ENCODE data around the gene PINLYP. TPM values are rescaled to one million over a fixed set of nuclear protein-coding genes. Genes with fewer than 3 reads are reported as not detected.

PINLYP gene
- total RNA-seq, 4 donors from 2014 or later = 7.5 to 45.7 (median 21.6) TPM

- H3K27ac ChIP-seq = peak overlapping the region in 2 of 4 donors; percentile 60 to 69
- no peak for TF ChIP-seq EP300 (IDR thresholded peaks at IDR 0.05)
- TF ChIP-seq CTCF (IDR thresholded peaks at IDR 0.05) = no peak
- TF ChIP-seq POLR2A (IDR thresholded peaks at IDR 0.05) = no peak
- WGBS, 2 donors = 78 to 84% methylated on average over 35 of the region's 35 CpGs
These were observed 48.5 kb downstream of the PINLYP start for GRCh38 chr19:43623889-43624670.

GRCh38 chr19:43624933-43625332, 49.3 kb downstream of the PINLYP start:
- WGBS, 2 donors = 32 to 35% methylated on average over 20 to 24 of the region's 30 CpGs
- H3K36me3 ChIP-seq = peaks cover 0 to 25% (median 2%) of the 10 kb centered on the region in 3 donors
- H3K27me3 ChIP-seq = peaks cover 0 to 3% of the 10 kb centered on the region in 2 donors
- H3K9me3 ChIP-seq = no peaks in the 10 kb centered on the region
- H3K4me1 ChIP-seq = peaks cover 0 to 33% (median 7%) of the 10 kb centered on the region in 4 donors
- peak overlapping the region in 2 of 4 donors; percentile 60 to 69 for H3K27ac ChIP-seq
- no peak overlapping the region for H3K4me3 ChIP-seq
- no peak for TF ChIP-seq EP300 (IDR thresholded peaks at IDR 0.05)
- no peak for TF ChIP-seq CTCF (IDR thresholded peaks at IDR 0.05)
- TF ChIP-seq POLR2A (IDR thresholded peaks at IDR 0.05) = no peak
- peak in 1 of 2 donors; percentile 28 for DNase-seq (ENCODE audit: low spot score in 2 of 2)

More at GRCh38 chr19:43623889-43624670, 48.5 kb downstream of the PINLYP start:
- no peaks in the 10 kb centered on the region for H3K9me3 ChIP-seq
- H3K27me3 ChIP-seq = peaks cover 0 to 3% of the 10 kb centered on the region in 2 donors
- no peak for DNase-seq (ENCODE audit: low spot score in 2 of 2)
- peaks cover 0 to 25% (median 2%) of the 10 kb centered on the region in 3 donors for H3K36me3 ChIP-seq
- H3K4me3 ChIP-seq = no peak overlapping the region
- peaks cover 0 to 34% (median 7%) of the 10 kb centered on the region in 4 donors for H3K4me1 ChIP-seq

GRCh38 chr19:43625918-43626579, 50.4 kb downstream of the PINLYP start:
- no peak overlapping the region for H3K4me3 ChIP-seq
- TF ChIP-seq CTCF (IDR thresholded peaks at IDR 0.05) (peak in 1 of 5 experiments; percentile 34), EP300 (IDR thresholded peaks at IDR 0.05) (no peak), POLR2A (IDR thresholded peaks at IDR 0.05) (no peak)

GRCh38 chr19:43626838-43627237, 51.2 kb downstream of the PINLYP start:
- TF ChIP-seq CTCF (IDR thresholded peaks at IDR 0.05) (no peak), POLR2A (IDR thresholded peaks at IDR 0.05) (no peak), EP300 (IDR thresholded peaks at IDR 0.05) (no peak)
- Histone ChIP-seq H3K36me3 (peaks cover 0 to 25% (median 2%) of the 10 kb centered on the region in 3 donors), H3K9me3 (no peaks in the 10 kb centered on the region), H3K27me3 (peaks cover 0 to 3% of the 10 kb centered on the region in 2 donors), H3K27ac (peak overlapping the region in 1 of 4 donors; percentile 60), H3K4me1 (peaks cover 0 to 24% (median 0%) of the 10 kb centered on the region in 4 donors), H3K4me3 (no peak overlapping the region)
- WGBS, 2 donors = 57 to 64% methylated on average over 17 of the region's 17 CpGs
- DNase-seq (ENCODE audit: low spot score in 2 of 2) = no peak

More at GRCh38 chr19:43625918-43626579, 50.4 kb downstream of the PINLYP start:
- no peak for DNase-seq (ENCODE audit: low spot score in 2 of 2)
- H3K27ac ChIP-seq = peak overlapping the region in 2 of 4 donors; percentile 60 to 69
- H3K27me3 ChIP-seq = peaks cover 0 to 3% of the 10 kb centered on the region in 2 donors
- 72 to 73% methylated on average over 30 to 32 of the region's 32 CpGs for WGBS, 2 donors
- peaks cover 0 to 24% (median 0%) of the 10 kb centered on the region in 4 donors for H3K4me1 ChIP-seq
- no peaks in the 10 kb centered on the region for H3K9me3 ChIP-seq
- peaks cover 0 to 25% (median 2%) of the 10 kb centered on the region in 3 donors for H3K36me3 ChIP-seq

All from tibial nerve (tissue), 4 donors.